Adipocyte (in vitro differentiated cells): ENCODE measurements around the gene RAE1.

Source experiments
- DNase-seq: peaks from one replicate; pipeline ENCODE4 v3.0.0-alpha.2; 2015; ENCODE audit warnings: low read depth
- H3K27me3 ChIP-seq: replicated peaks from 2 replicates; pipeline ENCODE4 v1.7.0; 2013; ENCODE audit warnings: mild to moderate bottlenecking, low read length, moderate library complexity; ENCODE audit not compliant: control insufficient read depth, insufficient read depth
- H3K36me3 ChIP-seq: 2 replicates; pipeline ENCODE4 v1.7.0; 2013; ENCODE audit warnings: low read length, mild to moderate bottlenecking, moderate library complexity; ENCODE audit not compliant: control insufficient read depth, insufficient read depth, severe bottlenecking
- H3K4me1 ChIP-seq: 2 replicates; pipeline ENCODE4 v1.7.0; 2013; ENCODE audit warnings: mild to moderate bottlenecking, low read length, moderate library complexity; ENCODE audit not compliant: control insufficient read depth, insufficient read depth
- H3K4me3 ChIP-seq: 2 replicates; pipeline ENCODE4 v1.7.0; 2013; ENCODE audit warnings: mild to moderate bottlenecking, low read length, moderate library complexity
- H3K9ac ChIP-seq: 2 replicates; pipeline ENCODE4 v1.7.0; 2013; ENCODE audit warnings: mild to moderate bottlenecking, low read length, moderate library complexity
- H3K9me3 ChIP-seq: 2 replicates; pipeline ENCODE4 v1.7.0; 2013; ENCODE audit warnings: mild to moderate bottlenecking, low read length, moderate library complexity; ENCODE audit not compliant: control insufficient read depth

Gene RAE1

GRCh38 chr20:57316795-57317201 is 34.3 kb upstream of the RAE1 start:
- DNase-seq, result no peak
- Histone ChIP-seq H3K27me3 (peaks cover 38% of the 10 kb centered on the region), H3K4me3 (no peak overlapping the region), H3K9me3 (no peaks in the 10 kb centered on the region), H3K9ac (no peak overlapping the region), H3K36me3 (no peaks in the 10 kb centered on the region), H3K4me1 (peaks cover 8% of the 10 kb centered on the region)

DNA sequence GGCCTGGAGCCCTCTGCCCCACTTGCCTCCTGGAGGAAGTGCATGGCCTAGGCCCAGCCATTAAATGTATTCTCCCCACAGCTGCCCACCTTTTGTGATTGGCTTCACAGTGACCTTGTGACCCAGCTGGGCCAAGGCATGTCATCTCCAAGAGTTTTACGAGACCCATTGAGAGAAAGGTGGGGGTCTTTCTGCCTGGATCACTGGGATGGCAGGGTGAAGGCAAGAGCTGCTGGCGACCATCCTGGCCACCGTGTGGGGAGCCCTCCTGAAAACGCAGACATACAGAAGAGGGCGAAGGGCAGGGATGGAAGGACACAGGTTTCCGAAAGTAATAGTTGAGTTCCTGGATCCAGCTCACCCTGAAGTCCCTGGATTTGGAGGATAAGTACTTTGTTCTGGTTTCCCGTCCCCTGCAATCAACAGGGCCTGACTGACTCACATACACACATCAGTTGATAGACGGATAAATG is 33.7 kb upstream of the RAE1 start:
- Histone ChIP-seq H3K9ac (no peak overlapping the region), H3K36me3 (no peaks in the 10 kb centered on the region), H3K9me3 (no peaks in the 10 kb centered on the region), H3K4me1 (peaks cover 8% of the 10 kb centered on the region), H3K27me3 (peaks cover 37% of the 10 kb centered on the region), H3K4me3 (no peak overlapping the region)
- DNase-seq, result no peak

- H3K4me3 ChIP-seq, result no peak overlapping the region
- no peak for DNase-seq
- no peaks in the 10 kb centered on the region for H3K36me3 ChIP-seq
- H3K4me1 ChIP-seq, result peaks cover 11% of the 10 kb centered on the region
- no peak overlapping the region for H3K9ac ChIP-seq
- peaks cover 32% of the 10 kb centered on the region for H3K27me3 ChIP-seq
- H3K9me3 ChIP-seq, result no peaks in the 10 kb centered on the region
Measured at GRCh38 chr20:57317789-57318371, 33.2 kb upstream of the RAE1 start.

- H3K36me3 ChIP-seq, result no peaks in the 10 kb centered on the region
- peaks cover 12% of the 10 kb centered on the region for H3K4me1 ChIP-seq
- no peak for DNase-seq
- no peaks in the 10 kb centered on the region for H3K9me3 ChIP-seq
- no peak overlapping the region for H3K9ac ChIP-seq
- peaks cover 33% of the 10 kb centered on the region for H3K27me3 ChIP-seq
- no peak overlapping the region for H3K4me3 ChIP-seq
Measured at GRCh38 chr20:57319584-57319983, 31.5 kb upstream of the RAE1 start.

DNA sequence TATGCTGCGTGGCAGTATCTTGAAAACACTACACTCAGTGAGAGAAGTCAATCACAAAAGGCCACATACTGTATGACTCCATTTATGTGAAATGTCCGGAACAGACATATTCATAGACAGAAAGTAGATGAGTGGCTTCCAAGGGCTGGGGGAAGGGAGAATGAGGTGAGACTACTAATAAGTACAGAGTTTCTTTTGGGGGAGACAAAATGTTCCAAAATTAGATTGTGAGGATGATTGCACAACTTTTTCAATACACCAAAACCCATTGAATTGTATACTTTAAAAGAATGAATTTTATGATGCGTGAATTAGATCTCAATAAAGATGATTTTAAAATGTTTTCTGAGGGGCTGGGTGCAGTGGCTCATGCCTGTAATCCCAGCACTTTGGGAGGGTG is 30.7 kb upstream of the RAE1 start:
- H3K4me3 ChIP-seq, result no peak overlapping the region
- peaks cover 33% of the 10 kb centered on the region for H3K27me3 ChIP-seq
- no peaks in the 10 kb centered on the region for H3K36me3 ChIP-seq
- H3K9ac ChIP-seq, result no peak overlapping the region
- no peaks in the 10 kb centered on the region for H3K9me3 ChIP-seq
- H3K4me1 ChIP-seq, result peaks cover 7% of the 10 kb centered on the region
- no peak for DNase-seq

DNA sequence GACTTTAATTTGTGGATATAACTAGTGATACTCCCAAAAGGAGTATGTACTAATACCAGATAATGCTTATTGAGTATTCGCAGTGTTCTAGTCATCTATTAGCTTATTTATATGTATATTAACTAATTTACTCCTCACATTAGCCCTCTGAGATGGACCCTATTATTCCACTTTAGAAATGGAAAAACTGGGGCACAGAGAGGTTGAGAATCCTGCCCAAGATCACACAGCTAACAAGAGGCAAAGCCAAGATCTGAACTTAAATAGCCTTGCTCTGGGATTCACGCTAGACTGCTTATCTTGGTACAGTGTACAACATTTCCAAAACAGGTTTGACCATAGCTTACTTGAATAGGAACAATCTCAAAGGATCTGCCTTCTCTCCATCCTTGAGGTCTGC is 29.9 kb upstream of the RAE1 start:
- peaks cover 29% of the 10 kb centered on the region for H3K27me3 ChIP-seq
- no peaks in the 10 kb centered on the region for H3K9me3 ChIP-seq
- H3K36me3 ChIP-seq, result no peaks in the 10 kb centered on the region
- peaks cover 7% of the 10 kb centered on the region for H3K4me1 ChIP-seq
- H3K9ac ChIP-seq, result no peak overlapping the region
- H3K4me3 ChIP-seq, result no peak overlapping the region
- no peak for DNase-seq

DNA sequence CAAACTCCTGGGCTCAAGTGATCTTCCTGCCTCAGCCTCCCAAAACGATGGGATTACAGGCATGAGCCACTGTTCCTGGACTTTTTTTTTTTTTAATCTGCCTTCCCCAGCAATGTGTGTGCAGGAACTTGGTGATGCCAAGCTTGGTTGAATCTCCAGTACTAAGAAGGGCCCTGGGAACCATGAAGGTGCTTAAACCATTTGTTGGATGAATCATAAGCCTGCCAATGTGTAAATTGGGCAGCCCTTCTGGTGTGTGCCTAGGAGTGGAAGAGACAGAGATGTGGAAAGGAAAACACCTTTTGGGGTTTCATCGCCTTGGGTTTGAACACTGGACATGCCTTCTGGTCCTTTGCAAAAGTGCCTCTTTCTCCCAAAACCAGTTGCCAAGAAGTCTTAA is 28.6 kb upstream of the RAE1 start:
- peaks cover 29% of the 10 kb centered on the region for H3K27me3 ChIP-seq
- no peak overlapping the region for H3K4me3 ChIP-seq
- no peaks in the 10 kb centered on the region for H3K36me3 ChIP-seq
- H3K9me3 ChIP-seq, result no peaks in the 10 kb centered on the region
- DNase-seq, result no peak
- H3K9ac ChIP-seq, result no peak overlapping the region
- peaks cover 7% of the 10 kb centered on the region for H3K4me1 ChIP-seq

DNA sequence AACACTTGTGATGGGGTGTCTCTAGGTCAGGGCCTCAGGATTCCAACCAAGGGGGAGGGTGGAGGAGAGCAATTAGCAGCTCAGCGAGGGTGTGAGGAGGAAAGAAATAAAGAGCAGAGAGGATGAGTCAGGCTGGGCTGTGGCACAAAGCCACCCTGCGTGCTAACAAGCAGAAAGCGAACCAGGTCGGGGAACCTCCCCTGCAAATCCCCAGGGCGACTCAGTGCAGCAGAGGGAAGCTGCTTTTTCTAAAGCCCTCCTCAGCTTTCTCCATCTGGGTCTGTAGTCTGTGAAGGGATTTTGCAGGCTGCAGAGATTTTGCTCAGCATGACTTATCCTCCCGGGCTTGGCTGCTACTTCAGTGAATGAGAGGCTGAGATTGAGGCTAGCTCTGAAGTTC is 28.0 kb upstream of the RAE1 start:
- no peak overlapping the region for H3K4me3 ChIP-seq
- H3K36me3 ChIP-seq, result no peaks in the 10 kb centered on the region
- H3K27me3 ChIP-seq, result peaks cover 32% of the 10 kb centered on the region
- no peak overlapping the region for H3K9ac ChIP-seq
- peaks cover 7% of the 10 kb centered on the region for H3K4me1 ChIP-seq
- H3K9me3 ChIP-seq, result no peaks in the 10 kb centered on the region
- peak; percentile 26 for DNase-seq

DNA sequence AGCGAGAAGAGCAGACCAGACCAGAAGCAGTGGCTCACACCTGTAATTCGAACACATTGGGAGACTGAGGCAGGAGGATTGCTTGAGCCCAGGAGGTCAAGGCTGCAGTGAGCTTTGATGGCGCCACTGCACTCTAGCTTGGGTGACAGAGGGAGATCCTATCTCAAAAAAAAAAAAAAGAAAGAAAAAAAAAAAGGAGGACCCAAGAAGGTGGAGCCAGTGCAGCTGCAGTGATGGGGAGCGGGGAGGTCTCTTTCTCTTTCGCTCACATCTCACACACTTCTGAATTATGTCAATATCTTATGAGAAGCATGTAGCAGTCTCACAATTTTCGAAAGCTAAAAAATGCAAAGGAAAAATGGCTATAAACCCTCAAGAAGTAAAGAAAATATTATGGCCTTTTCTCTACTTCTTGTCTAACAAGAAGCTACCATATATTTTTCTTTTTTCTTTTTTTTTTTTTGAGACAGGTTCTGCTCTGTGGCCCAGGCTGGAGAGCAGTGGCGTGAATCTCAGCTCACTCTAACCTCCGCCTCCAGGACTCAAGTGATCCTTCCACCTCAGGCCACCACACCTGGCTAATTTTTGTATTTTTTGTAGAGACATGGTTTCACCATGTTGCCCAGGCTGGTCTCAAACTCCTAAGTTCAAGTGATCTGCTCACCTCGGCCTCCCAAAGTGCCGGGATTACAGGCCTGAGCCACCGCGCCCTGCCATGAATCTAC is 25.3 kb upstream of the RAE1 start:
- peaks cover 24% of the 10 kb centered on the region for H3K27me3 ChIP-seq
- H3K9me3 ChIP-seq, result no peaks in the 10 kb centered on the region
- no peaks in the 10 kb centered on the region for H3K36me3 ChIP-seq
- DNase-seq, result no peak
- peaks cover 11% of the 10 kb centered on the region for H3K4me1 ChIP-seq
- no peak overlapping the region for H3K9ac ChIP-seq
- H3K4me3 ChIP-seq, result no peak overlapping the region

DNA sequence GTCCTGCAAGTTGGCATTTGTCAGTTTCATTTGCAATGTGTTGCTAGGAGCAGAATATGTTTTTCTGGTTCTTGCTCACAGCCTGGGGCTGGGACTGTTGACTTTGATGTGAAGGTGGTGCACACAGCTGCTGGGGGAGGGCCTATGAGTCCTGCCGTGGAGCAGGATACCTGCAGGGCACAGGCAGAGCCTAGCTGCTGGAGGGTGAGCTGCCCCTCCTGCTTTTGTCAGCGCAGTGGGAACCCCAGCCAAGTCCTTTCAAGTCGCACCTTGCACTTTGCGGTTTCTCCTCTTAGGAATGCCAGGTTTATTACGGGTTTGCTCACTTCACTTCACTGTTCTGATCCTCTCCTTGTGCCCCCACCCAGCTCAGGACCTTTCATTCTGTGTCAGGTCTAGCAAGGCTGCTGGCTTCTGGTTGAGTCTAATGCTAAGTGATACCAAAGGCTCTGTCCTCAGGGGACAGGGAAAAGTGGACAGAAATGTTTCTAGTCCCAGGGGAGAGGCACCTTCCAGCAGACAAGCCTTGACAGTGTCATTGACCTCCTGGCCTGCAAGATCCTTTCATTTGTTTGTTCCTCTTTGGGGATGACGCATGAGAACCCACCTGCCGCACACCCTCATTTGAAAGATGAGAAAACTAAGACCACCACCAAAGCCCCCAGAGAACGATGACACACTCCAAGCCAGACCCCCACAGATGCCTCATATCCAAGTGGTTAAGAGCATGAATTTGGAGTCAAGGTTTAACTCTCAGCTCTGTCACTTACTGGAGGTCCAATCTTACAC is 24.2 kb upstream of the RAE1 start:
- Histone ChIP-seq H3K9ac (no peak overlapping the region), H3K9me3 (no peaks in the 10 kb centered on the region), H3K27me3 (peaks cover 14% of the 10 kb centered on the region), H3K4me3 (no peak overlapping the region), H3K36me3 (no peaks in the 10 kb centered on the region), H3K4me1 (peaks cover 16% of the 10 kb centered on the region)
- DNase-seq, result no peak

DNA sequence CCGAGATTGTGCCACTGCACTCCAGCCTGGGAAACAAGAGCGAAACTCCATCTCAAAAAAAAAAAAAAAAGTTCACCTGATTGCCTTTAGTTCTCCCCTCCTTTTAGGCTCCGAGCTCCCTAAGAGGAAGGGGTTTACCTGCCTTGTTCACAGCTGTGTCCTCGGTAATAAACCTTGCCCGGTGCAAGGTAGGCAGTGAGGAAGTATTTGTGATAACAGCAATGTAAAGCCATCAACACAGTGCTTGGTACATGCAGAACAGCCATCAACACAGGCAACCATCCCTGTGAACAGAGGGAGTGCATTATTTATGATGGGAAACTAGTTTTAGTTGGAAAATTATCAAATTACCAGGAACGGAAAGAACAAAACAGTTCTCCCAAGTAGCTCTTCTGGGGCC is 23.2 kb upstream of the RAE1 start:
- Histone ChIP-seq H3K36me3 (no peaks in the 10 kb centered on the region), H3K9ac (no peak overlapping the region), H3K4me1 (peaks cover 14% of the 10 kb centered on the region), H3K9me3 (no peaks in the 10 kb centered on the region), H3K27me3 (peaks cover 10% of the 10 kb centered on the region), H3K4me3 (no peak overlapping the region)
- no peak for DNase-seq
